T follicular helper cell (primary cell): ENCODE results near the gene TP73.

Experiments
- DNase-seq: peaks from one replicate; pipeline ENCODE4 v3.0.0-alpha.2; 2020; ENCODE audit warnings: low read depth

TP73 gene

DNA sequence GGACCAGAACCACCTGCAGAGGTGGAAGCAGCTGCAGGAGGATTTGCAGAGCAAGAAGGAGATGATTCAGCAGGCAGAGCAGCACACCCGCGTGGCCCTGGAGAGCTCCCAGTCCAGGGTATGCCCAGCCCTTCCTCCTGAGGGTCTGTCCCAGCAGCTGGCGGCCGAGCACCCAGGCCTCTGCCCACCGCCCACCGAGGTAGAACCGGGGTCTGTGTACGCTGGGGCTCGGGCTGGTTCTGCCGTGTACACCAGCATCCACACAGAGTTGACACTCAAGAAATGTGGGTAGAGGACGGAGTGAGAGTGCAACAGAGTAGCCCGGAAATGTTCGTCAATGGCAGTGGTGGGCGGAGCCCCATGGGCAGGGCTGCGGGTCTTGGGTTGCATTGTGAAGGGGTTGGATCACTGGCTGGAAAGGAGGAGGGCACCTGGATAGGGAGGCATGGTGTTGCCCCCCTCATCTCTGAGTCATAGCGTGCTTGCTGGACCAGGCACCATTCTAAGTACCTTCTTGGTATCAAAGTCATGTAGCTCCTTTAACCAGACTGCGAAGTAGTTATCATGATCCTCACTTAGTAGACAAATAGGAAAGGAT is 115.1 kb downstream of the TP73 start:
- DNase-seq: no peak

DNA sequence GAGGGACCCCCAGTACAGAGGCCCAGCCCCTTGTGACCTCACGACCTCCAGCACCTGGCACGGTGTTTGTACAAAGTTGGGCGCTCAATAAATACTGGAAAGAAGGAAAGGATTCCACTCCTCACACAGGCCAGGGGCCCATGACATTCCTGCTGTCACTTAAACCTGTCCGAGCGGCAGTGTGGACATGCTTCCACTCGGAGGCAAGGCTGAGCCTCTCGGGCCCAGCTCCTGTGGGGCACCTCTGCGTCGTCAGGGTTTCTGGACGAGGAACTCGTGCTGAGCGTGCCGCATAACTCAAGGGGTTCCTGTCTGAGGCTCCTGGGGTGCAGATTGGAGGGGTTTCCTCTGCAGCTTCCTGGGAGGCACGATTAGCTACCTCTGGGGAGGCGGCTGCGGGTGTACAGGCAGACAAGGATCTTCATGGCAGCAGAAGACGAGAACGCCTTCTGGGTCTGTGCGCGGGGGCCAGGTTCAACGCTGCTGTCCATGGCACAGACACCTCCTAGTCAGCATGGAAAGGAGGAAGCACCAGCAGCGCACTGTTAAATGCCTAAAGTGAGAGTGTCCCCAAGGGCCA is 116.6 kb downstream of the TP73 start:
- no peak for DNase-seq

DNA sequence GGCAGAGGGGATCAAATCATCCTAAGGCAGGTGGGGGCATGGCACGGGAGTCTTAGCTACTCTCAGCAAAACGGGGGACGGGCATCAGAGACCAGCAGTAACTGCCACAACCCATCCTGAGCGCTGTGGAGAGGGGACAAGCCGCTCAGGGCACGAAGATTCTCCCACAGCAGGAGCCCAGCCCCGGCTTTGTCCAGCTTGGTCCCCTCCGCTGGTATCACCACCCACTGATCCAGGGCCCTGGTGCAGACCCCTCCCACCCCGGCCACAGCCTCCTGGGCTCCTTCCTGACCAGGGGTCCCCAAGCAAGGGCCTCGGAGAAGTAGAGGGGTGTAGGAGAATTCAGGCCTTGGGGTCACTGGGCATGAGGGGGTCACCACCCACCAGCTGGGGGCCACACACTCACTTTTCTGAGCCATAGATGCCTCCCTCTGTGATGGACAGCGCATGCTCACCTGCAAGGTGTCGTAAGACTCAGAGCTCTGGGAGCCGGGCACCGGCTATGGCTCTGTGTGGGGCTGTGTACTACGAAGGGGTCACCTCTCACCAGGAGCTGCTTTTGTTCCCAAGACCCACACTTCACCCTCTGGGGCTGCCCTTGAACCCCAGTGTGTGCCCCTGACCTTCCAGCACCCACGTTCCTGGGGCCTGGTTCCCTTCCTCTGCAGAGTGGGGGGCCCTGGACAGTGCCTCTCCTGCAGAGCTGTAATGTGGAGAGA is 117.9 kb downstream of the TP73 start:
- DNase-seq: no peak

DNA sequence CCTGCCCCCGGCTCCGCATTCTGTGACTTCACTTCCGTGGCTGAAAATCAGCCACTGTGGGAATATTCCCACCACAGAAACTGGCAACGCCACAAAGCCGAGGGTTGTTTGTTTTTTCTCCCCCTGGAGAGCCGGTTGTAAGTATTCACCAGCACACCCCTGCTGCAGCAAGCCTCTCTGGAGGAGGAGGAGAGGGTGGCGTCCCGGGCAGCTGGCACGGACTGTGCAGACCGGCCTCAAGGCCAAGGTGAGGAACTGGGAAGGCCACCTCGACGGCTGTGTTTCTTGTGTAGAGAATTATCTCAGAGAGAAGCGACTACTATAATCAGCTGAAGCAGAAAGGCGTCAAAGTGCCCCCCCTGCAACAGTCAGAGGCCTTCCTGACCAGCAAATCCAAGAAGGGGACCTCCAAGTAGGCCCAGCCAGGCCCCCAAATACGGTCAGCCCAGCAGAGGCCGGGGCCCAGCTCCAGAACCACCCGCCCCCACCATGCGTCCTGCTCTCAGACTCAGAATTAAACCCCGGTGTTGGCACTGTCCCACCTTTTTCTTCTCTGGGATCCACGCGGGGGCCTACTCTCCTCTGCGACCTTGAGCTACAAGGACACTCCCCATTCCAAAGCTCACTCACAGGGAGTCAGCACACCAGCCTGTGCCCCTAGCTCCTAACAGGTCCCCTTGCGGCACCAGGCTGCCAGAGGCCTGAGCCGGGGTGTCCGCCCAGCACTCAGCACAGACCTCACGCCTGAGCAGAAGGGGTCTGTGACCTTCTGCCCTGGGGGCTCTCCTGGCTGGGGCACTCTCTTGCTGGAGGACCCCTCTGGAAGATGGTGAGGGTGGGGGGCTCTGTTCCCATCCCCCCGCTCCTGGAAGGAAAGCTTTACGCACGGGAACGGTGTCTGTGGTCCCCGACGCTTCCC is 119.1 kb downstream of the TP73 start:
- no peak for DNase-seq

DNA sequence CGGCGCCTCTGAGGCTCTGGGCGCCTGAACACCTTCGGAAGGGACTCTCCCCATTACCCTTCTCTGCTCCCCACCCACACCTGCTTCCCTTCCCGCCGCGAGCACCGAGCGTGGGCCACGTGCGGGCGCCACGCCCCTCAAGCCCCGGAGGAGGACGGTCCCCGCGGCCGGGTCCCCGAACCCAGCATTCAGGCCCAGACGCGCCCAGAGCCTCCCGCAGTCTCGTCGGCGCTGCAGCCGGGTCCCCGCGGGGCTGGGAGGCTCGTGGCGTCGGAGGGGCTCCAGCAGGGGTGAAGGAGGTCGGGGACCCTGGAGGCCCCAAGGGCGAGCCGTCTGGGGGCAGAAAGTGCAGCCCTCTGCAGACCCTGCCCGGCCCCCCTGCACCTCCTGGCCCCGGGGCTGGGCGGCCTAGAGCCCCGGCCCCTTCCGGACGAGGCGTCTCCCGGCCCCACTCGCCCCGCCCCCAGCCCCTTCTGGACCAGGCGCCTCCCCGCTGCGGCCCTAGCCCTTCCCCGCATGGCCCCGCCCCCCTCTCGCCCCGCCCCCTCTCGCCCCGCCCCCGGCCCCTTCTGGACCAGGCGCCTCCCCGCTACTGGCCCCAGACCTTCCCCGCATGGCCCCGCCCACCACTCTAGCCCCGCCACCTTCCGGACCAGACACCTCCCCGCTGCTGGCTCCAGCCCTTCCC is 119.9 kb downstream of the TP73 start:
- peak; percentile 76 for DNase-seq

DNA sequence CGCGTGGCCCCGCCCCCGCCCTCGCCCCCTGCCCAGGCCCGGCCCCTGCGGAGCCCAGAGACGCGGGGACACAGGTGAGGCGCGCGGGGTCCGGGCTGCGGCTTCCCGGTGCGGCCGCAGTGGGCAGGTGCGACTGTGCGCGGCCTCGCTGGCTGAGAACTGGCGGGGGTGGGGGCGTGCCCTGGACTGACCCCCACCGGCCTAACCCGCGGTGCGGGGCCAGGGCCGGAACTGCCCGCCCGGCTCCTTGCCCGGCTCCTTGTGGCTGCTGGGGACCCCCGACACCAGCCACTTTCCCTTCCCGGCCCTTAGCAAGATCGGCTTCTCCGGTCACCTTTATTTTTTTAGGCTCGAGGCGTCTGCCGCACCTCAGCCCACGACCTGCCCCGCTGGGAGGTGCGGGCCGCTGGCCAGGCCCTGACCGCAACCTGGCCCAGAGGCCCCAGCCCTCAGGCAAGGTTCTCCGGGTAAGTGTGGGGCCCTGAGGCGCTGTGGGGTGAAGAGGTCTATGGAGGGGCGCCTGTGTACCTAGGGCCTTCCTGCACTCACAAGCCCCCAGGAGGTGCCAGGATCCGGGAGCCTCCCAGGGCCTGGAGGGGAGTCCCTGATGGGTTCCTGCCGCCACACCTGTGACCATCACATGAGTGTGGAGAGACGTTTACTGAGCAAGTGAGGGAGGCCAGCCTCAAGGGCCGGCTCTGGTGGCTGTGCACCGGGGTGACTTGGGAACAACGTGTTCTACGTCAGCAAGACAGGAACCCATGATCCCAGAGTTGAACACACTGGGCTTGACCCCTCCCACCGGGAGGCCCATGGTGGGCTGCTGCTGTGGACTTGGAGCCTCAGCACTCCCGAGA is 120.6 kb downstream of the TP73 start, which contains the start of gene SMIM1:
Gene SMIM1, plus strand, starts transcription at position 35 of the 857 bp plus-strand sequence. CDS start 2,625 bp downstream, outside the sequence.
- no peak for DNase-seq

DNA sequence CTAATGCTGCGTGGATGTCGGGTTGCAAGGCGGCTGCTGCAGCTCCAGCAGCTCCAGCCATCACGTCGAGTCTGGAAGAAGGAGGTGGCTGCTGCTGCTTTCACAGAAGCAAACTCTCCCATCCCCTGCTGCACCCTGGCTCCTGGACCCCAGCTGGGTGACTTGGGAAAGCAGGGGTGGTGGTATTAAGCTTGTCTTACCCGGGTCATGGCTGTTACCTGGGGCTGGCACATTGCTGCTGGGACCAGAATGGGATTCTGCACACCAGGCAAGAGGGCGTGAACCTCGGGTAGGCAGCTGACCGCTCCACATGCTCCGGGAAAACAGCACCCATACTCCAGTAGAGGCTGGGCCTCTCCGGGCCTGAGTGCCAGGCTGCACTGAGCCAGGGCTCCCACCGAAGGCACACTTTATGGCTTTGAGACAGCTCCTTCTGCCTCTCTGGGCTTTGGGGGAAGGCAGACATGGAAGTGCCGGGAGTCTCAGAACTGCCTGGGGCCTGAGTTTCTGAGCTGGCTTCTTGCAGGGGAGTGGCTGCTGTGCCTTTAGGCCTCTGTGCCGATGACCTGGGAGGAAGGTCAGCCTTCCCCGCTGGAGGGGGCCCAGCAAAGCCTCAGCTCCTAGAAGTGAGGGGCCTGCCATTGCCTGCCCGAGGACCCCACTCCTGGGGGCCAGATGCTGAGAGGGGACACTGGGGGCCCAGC is 121.4 kb downstream of the TP73 start:
- DNase-seq: no peak

DNA sequence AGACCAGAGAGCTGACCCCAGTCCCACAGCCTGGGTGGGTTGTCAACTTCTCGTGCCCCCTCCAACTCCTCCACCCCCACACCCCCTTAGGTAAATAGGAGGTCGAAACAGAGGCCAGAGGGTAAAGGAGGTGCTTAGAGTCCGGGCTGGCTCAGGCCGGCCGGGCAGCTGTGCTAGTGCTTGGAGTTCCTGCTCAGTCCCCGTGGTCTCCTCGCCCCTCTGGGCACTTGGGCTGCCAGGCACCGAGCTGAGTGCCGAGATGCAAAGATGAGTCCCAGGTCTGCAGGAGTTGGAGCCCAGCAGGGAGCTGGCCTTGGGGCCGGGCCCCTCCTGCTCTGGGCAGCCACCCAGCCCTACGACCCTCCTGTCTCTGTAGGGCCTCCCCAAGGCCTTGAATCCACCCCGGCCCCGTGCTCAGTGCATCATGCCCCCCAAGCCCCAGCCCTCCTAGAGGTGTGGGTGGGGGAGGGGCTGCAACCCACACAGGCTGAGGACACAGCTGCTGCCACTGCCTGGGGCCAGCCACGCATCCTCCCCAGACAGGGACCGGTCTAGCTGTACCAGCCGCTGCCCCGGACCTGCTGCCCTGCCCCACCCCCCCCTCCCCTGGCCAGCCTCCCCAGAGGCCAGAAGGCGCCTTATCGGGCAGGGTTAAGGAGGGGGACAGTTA is 122.1 kb downstream of the TP73 start:
- no peak for DNase-seq

DNA sequence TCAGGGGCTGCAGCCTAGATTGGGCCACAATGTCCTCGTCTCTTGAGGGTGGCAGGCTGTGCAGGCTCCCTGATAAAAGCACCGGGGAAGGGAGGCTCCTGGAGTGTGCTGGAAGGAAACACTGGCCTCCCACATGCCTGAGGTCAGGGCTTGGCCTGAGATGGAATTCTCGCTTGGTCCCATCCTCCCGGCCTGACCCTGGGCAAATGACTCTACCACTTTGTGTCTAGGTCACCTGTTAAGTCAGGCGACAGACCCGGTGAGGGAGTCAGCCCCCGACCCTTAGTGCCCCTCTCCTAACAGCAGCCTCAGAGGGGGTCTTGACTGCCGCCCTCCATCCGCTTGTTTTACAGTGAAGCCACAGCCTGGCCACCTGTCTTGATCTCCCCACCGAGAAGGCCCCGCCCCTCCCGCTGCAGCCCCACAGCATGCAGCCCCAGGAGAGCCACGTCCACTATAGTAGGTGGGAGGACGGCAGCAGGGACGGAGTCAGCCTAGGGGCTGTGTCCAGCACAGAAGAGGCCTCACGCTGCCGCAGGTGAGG is 122.7 kb downstream of the TP73 start:
- no peak for DNase-seq

DNA sequence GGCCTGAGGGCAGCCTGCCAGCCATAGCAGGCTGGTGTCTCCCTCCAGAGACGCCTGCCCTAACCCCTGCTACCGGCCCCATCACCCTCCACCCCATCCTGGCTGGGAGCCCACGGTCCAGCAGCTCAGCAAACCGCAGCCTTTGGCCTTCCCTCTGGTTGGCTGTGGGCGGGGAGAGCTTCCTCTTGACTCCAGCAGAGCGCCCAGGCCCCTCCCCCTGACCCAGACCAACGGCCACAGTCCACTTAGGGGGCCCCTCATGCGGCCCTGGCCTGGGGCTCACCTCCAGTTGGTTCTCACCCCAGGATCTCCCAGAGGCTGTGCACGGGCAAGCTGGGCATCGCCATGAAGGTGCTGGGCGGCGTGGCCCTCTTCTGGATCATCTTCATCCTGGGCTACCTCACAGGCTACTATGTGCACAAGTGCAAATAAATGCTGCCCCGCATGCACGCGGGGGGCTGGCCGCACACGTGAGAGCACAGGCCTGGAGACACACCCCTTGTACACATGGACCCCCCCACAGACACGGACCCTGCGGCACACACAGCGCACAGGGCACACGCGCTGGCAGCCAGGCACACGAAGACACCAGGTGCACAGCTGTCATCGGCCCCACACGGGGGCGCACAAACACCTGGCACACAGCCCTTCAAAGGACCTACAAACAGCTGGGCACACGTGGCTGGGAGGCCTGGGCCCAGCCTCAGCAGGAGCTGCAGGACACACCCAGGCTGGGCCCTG is 123.3 kb downstream of the TP73 start:
- DNase-seq: peak; percentile 31

DNA sequence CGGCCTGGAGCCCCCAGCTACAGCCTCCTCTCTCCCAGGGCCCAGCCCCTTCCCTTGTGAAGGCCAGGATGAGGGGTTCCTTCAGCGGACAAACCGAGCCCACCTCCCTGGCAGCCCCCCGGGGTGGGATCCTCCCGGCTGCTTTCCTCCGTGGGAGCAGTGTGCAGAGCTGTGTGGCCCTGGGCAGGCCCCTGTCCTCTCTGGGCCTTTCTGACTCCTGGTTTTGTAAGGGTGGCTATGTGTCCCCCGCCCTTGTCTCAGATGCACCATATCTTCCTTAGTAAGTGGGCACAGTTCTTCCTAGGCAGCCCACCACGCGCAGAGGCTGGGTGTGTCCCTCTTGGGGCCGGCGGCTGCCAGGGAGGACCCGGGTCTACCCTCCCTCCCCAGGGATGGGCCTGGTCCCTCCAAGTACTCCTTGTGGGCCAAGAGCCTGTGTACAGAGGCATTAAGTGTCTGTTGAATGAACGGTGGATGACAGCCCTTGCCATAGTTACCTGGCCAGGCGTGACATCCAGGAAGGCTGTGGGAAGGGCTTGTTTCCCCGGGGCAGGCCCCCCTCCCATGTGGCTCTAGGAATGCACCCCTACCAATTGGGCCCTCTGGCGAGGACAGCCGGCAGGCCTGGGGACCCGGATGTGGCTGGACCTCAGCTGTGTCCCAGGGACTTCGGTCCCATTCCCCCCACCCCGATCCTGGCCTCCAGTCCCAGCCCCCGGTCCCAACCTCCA is 124.1 kb downstream of the TP73 start:
- no peak for DNase-seq

DNA sequence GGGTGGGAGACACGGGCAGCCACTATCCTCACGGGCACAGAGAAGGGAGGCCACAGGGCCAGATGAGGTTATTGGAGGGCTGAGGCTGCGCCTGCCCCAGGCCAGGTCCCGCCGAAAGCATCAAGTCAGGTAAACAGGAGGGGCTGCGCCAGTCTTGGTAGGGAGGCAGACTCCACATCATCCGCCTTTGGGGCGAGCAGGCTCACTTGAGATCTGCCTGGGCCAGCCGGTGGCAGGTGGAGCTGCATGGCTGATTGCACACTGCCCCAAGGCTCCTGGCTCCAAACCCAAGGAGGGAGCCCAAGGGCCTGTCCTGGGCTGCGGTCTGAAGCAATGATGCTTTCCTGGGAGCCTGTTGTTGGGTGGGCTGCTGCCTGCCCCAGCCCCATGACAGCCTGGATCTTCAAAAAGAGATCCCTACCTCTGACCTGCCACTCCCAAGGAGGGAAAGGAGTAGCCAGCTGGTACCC is 124.8 kb downstream of the TP73 start:
- no peak for DNase-seq

DNA sequence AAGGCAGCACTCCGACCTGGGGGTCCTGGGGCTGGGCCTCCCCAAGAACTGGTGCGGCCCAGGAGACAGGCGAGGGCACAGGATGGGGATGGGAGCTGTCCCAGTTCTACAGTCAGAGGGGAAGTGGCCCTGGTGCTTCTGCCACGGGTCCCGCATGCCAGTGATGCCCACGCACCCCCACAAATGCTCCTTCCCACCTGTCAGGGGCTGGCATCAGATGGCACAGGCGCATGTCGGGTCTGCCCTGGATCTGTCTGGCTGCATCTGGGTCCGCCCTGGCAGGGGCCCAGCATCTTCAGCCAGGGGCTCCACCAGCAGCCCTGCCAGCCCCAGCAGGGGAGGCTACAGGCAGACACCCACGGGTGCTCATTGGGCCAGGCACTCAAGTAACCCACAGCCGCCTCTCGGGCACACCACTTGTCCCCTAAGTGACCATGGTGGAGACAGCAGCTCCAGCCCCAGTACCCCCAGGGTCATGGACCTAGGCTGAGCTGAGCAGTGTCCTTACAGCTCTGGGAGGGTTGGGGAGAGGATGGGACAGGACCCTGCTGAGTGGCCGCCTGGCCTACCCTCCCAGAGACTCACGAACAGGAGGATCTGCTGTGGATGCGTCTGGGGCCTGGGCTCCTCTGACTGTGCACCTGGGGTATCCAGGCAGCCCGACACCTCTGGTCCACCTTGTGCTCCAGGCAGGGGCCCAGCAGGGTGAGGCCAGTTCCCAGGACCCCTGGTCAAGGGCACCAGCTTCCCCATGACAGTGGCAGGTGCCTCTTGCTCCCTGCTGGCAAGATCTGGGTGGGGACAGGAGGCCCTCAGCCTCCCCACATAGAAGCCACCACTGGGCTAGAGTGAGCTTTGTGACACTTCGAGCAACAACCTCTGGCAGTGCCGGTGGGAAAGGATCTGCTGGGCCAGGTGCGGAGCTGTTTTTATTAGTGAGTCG is 125.6 kb downstream of the TP73 start:
- no peak for DNase-seq

DNA sequence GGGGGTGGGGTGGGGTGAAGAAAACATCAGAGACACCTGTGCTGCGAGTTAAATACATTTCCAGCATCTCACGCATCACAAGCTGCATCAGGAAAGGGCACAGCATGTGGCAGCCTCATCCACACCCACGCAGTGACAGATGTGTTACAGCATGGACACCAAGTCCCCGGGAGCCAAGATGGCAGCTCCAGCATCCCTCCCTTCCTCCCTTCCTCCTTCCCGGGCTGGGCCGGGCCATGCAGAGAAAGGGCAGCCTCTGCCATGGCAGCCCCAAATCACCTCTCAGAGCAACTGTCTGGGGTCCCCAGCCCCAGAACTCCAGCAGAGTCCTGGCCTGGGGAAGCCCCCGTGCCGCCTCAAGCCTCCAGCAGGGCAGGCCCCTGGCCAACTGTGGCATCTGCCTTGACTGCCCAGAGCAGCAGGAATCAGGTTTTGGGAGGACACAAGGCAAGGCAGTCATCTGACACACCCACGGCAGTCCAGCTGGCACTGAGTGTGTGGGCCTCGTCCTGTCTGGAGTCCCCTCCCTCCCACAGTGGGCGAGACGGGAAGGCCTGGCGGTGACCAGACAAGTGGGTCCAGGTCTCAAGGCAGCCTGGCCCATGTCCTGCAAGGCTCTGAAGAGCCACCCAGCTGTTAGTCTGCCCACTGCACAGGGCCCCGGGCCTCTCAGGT is 126.4 kb downstream of the TP73 start:
- DNase-seq: no peak

DNA sequence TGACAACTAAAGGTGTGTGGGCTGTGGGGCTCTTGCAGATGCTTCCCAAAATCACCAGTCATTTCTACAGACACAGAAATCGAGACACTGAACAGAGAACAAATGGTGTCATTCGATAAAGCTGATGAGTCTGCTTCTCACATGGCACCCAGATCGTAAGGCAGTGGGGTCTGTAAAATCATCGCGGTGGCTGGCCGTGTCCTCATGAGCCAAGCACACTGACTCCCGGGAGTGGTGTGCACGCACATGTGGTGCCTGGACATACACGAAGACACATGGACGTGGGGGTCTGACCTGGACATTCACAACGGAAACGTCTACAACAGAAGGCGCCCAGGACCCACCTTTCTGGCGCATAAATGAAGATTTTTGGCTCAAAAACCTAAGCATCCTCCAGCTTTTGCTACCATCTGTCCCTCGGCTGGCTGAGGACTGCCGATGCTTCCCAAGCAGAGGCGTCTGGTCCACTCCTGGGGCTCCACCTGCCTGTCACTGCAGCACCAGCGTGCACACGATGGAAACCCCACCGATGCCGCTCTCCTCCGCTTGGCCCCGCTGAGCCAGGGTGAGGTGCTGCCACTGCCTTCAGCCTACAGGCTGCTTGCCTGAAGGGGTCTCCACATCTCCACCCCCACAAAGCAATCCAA is 127.1 kb downstream of the TP73 start:
- no peak for DNase-seq
